Prostate gland (tissue), 2 donors: ENCODE results near the gene CCDC159. TPM values are rescaled to one million over a fixed set of nuclear protein-coding genes. Genes with fewer than 3 reads are reported as not detected.

Experiments used
- DNase-seq: peaks from one replicate; pipeline ENCODE4 v3.0.0-alpha.2; 2019; ENCODE audit warnings: low spot score
- H3K27ac ChIP-seq, 2 donors: fragments of 200-600 bp; sonication (generic); 2 replicates each; pipeline ENCODE4 v1.5.1; 2017 to 2019
- H3K27me3 ChIP-seq: fragments of 200-600 bp; sonication (generic); replicated peaks from 2 replicates; pipeline ENCODE4 v1.5.1; 2019; ENCODE audit not compliant: insufficient read depth
- H3K36me3 ChIP-seq, 2 donors: fragments of 200-600 bp; sonication (generic); 1 replicate in 1 of 2; 2 replicates in 1 of 2; pipeline versions ENCODE4 v1.5.1 to v1.8.1; 2017 to 2019
- H3K4me1 ChIP-seq: fragments of 200-600 bp; sonication (generic); replicated peaks from 2 replicates; pipeline ENCODE4 v1.5.1; 2019
- H3K4me3 ChIP-seq, 2 donors: fragments of 200-600 bp; sonication (generic); 2 replicates each; pipeline ENCODE4 v1.5.1; 2017 to 2019
- H3K9me3 ChIP-seq: fragments of 200-600 bp; sonication (generic); 2 replicates; pipeline ENCODE4 v1.5.1; 2017
- POLR2A ChIP-seq: fragments of 450-650 bp; IDR thresholded peaks from one replicate; pipeline ENCODE4 v1.6.1; 2016; ENCODE audit warnings: antibody characterized with exemption, mild to moderate bottlenecking
- POLR2AphosphoS5 ChIP-seq: sonication (generic); formaldehyde crosslinking; IDR thresholded peaks from one replicate; pipeline ENCODE4 v1.6.1; 2017; ENCODE audit warnings: antibody characterized with exemption
- WGBS: methylation state at CpG from one replicate; pipeline ENCODE4 v1.1.5; 2018; 5-methylcytosine and 5-hydroxymethylcytosine counted together
- intact Hi-C: fragments of 100-400 bp; cut with DNase I; formaldehyde crosslinking; loops from one replicate; pipeline ENCODE4 v1.14.2; 2022
- total RNA-seq, 2 donors: library from RNA; depleted of rRNA; stranded (reverse); fragments of >200 nt; gene quantifications; one replicate each; pipeline ENCODE4 v1.1.0, GENCODE V29; 2016
- TF ChIP-seq, protein P1 (sequence below), 4 experiments: fragments of 200-600 bp in 2 of 4; fragments of 450-650 bp in 2 of 4; sonication (generic) in 2 of 4; IDR thresholded peaks; 1 replicate in 3 of 4; 2 replicates in 1 of 4; pipeline ENCODE4 v1.5.1; 2016 to 2019; ENCODE audit warnings: antibody characterized with exemption in 4 of 4, mild to moderate bottlenecking in 2 of 4, moderate library complexity in 2 of 4

Gene CCDC159
- total RNA-seq, 2 donors from 2014 or later: 51.5 to 52.4 TPM

DNA sequence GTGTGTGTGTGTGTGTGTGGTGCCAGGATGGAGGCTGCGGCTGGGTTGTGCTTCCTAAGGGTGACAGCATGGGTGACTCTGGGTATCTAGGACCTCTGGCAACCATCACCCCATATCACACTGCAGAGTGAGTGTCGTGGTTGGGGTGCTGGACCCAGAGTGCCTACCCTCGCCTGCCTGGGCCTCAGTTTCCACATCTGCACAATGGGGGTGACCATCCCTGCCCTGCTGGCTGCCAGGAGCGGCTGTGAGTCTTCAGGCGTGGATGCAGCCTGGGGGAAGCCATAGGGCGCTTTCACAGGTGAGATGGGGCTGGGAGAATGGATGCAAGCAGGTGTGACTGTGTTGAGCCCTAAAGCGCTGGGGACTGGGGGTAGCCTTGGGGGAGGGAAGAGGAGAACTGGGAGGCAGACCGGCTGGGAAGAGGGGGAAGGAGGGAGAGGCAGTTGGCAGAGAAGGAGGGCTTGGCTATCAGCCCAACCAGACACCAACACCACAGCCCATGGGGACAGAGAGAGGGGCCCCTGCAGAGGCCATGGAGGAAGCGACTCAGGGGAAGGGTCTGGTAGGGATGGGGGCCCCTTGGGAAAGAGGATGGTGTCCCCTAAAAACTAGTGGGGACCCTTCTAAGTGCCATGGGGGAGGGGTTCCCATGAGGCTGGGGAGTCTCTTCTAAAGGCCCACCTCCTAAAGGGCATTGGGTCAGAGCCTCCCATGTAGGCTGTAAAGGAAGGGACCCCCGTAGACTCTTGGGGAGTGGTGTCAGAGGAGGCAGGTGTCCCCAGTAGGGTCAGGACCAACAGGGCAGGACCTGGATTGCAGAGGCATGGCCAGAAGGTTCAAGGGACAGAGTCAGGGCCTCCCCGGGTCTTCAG lies 10.6 kb downstream of the CCDC159 start:
- H3K4me1 ChIP-seq: no peaks in the 10 kb centered on the region
- no peaks in the 10 kb centered on the region for H3K9me3 ChIP-seq
- H3K27me3 ChIP-seq: no peaks in the 10 kb centered on the region
- no peaks in the 10 kb centered on the region for H3K36me3 ChIP-seq
- no peak overlapping the region for H3K4me3 ChIP-seq
- WGBS: 78% methylated on average over 11 of the region's 11 CpGs
- no peak for TF ChIP-seq POLR2A
- no peak for DNase-seq
- intact Hi-C loops: no loop called here
- H3K27ac ChIP-seq: no peak overlapping the region

DNA sequence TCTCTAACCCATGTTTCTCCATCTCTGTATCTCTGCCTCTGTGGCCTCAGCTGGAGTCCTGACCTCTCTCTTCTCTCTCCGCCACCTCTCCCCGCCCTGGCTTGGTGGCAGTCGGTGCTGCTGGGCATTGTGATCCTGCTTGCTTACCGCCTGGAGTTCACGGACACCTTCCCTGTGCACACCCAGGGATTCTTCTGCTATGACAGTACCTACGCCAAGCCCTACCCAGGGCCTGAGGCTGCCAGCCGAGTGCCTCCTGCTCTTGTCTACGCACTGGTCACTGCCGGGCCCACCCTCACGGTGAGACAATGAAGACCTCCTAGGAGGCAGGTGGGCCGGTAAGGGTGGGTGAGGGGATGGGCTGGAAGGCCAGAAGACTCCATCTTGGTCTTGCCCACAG lies 13.1 kb downstream of the CCDC159 start:
- whole genome bisulfite sequencing: 84% methylated on average over 11 of the region's 11 CpGs
- H3K27me3 ChIP-seq: no peaks in the 10 kb centered on the region
- no peaks in the 10 kb centered on the region for H3K4me1 ChIP-seq
- intact Hi-C loops: no loop called here
- no peaks in the 10 kb centered on the region for H3K9me3 ChIP-seq
- TF ChIP-seq POLR2AphosphoS5: no peak
- no peak for TF ChIP-seq POLR2A
- TF ChIP-seq, protein P1, sequence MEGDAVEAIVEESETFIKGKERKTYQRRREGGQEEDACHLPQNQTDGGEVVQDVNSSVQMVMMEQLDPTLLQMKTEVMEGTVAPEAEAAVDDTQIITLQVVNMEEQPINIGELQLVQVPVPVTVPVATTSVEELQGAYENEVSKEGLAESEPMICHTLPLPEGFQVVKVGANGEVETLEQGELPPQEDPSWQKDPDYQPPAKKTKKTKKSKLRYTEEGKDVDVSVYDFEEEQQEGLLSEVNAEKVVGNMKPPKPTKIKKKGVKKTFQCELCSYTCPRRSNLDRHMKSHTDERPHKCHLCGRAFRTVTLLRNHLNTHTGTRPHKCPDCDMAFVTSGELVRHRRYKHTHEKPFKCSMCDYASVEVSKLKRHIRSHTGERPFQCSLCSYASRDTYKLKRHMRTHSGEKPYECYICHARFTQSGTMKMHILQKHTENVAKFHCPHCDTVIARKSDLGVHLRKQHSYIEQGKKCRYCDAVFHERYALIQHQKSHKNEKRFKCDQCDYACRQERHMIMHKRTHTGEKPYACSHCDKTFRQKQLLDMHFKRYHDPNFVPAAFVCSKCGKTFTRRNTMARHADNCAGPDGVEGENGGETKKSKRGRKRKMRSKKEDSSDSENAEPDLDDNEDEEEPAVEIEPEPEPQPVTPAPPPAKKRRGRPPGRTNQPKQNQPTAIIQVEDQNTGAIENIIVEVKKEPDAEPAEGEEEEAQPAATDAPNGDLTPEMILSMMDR (IDR thresholded peaks at IDR 0.05): no peak
- H3K27ac ChIP-seq: no peak overlapping the region
- no peak overlapping the region for H3K4me3 ChIP-seq
- DNase-seq: no peak
- peaks cover 0 to 2% of the 10 kb centered on the region in 2 donors for H3K36me3 ChIP-seq

DNA sequence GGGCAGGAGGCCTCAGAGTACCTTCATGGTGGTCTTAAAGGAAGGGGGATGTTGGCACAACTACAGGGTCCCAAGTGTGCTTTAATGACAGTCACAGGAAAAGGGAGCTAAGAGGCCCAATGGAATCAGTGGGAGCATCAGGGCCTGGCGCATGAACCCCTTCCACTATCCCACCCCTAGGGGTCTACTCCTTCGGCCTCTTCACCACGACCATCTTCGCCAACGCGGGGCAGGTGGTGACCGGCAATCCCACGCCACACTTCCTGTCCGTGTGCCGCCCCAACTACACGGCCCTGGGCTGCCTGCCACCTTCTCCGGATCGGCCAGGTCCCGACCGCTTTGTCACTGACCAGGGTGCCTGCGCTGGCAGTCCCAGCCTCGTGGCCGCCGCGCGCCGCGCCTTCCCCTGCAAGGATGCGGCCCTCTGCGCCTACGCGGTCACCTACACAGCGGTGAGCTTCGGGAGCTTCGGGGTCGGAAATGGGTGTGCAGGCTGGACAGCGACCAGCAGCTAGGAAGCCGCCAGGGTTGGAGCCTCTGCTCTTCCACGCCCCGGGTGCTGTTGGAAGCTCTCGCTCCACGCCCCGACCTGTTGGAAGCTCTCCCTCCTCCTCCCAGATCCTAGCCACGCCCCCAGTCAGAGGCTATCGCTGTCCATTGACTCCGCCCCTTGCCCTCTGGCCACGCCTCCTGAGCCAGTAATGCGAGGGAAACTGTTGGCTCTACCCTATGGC lies 14.9 kb downstream of the CCDC159 start:
- no peak for DNase-seq
- H3K4me1 ChIP-seq: no peaks in the 10 kb centered on the region
- TF ChIP-seq POLR2AphosphoS5 (no peak), POLR2A (no peak)
- TF ChIP-seq, protein P1 (IDR thresholded peaks at IDR 0.05): no peak
- H3K9me3 ChIP-seq: no peaks in the 10 kb centered on the region
- intact Hi-C loops: no loop called here
- peaks cover 0 to 3% of the 10 kb centered on the region in 2 donors for H3K36me3 ChIP-seq
- no peak overlapping the region for H3K4me3 ChIP-seq
- no peak overlapping the region for H3K27ac ChIP-seq
- 60% methylated on average over 39 of the region's 43 CpGs for WGBS
- H3K27me3 ChIP-seq: no peaks in the 10 kb centered on the region

DNA sequence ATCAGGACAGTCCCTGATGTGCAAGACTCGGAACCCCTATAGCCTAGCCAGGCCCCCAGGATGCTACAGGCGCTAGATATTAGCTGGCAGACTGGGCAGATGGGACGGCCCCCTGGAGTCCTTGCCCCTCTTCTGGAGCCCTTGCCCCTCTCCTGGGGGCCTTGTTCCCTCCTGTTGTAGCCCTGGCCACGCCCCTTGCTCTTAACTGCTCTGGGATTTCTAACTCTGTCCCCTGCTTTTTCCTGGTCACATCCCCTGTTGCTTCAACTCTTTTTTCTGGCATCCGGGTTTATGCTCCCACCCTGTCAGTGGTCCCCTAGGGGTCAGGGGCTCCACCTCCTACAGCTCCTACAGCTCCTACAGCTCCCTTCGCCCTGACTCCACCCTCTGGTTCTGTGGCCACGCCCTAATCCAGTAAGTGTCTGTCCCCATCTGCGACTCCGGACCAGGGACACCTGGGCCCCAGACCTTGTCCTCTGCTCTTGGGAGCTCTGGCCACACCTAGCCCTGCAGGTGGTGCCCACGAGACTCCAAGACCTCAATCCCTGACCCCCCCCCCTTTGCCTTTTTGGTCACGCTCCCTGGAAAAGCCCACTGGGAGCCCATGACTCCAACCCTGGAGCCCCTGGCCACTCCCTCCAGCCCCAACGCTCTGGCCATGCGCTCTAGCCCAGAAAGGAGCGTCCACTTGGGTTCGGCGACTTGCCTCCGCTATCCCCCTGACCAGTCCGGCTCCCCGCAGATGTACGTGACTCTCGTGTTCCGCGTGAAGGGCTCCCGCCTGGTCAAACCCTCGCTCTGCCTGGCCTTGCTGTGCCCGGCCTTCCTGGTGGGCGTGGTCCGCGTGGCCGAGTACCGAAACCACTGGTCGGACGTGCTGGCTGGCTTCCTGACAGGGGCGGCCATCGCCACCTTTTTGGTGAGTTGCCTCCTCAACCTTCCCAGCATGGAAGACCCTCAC lies 15.7 kb downstream of the CCDC159 start:
- TF ChIP-seq POLR2AphosphoS5 (no peak), POLR2A (no peak)
- TF ChIP-seq, protein P1 (IDR thresholded peaks at IDR 0.05): no peak
- no peak overlapping the region for H3K27ac ChIP-seq
- H3K9me3 ChIP-seq: no peaks in the 10 kb centered on the region
- H3K4me3 ChIP-seq: no peak overlapping the region
- no peak for DNase-seq
- no peaks in the 10 kb centered on the region for H3K27me3 ChIP-seq
- 82% methylated on average over 35 of the region's 35 CpGs for WGBS
- intact Hi-C loops: no loop called here
- H3K4me1 ChIP-seq: no peaks in the 10 kb centered on the region
- peaks cover 0 to 3% of the 10 kb centered on the region in 2 donors for H3K36me3 ChIP-seq

DNA sequence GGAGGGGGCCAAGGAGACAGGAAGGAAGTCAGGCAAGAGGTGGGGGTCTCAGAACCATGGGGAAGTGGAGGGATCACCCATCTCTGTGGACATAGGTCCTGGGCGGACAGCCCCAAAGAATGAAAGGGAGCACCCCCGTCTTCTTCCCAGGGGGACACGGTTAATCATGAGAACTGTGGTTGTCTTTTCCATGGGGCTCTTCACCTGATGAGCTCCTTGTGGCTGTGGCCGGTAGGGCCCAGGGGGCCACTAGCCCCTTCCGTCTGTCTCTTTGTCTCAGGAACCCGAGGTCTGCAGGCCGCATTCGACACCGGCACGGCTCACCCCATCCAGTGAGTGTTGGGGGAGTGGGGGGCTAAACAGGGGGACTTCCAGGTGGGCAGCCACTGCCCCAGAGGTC lies 17.6 kb downstream of the CCDC159 start:
- Histone ChIP-seq H3K9me3 (no peaks in the 10 kb centered on the region), H3K27me3 (no peaks in the 10 kb centered on the region), H3K4me1 (no peaks in the 10 kb centered on the region), H3K27ac (no peak overlapping the region), H3K36me3 (peaks cover 0 to 3% of the 10 kb centered on the region in 2 donors), H3K4me3 (no peak overlapping the region)
- intact Hi-C loops: no loop called here
- WGBS: 83% methylated on average over 10 of the region's 10 CpGs
- TF ChIP-seq POLR2AphosphoS5 (no peak), POLR2A (no peak)
- TF ChIP-seq, protein P1 (IDR thresholded peaks at IDR 0.05): no peak
- DNase-seq: no peak
